Esophagus squamous epithelium (tissue), 4 donors: ENCODE data around the gene EPPIN.
"Not testable (repeated sequence)": the region's sequence is repeated elsewhere in the genome, so short reads cannot be mapped to it uniquely, and the experiment has no call there.

Experiments
- POLR2A ChIP-seq, 4 donors: fragments of 450-650 bp; IDR thresholded peaks; one replicate each; pipeline ENCODE4 v1.6.1; 2017; ENCODE audit warnings: antibody characterized with exemption in 4 of 4, mild to moderate bottlenecking in 4 of 4, moderate library complexity in 3 of 4
- TF ChIP-seq, protein P1 (sequence below), 6 experiments: fragments of 450-650 bp in 4 of 6; fragments of 200-600 bp in 2 of 6; sonication (generic) in 2 of 6; IDR thresholded peaks; one replicate each; pipeline ENCODE4 v1.5.1; 2016 to 2019; ENCODE audit warnings: antibody characterized with exemption in 6 of 6, mild to moderate bottlenecking in 4 of 6, moderate library complexity in 4 of 6

DNA sequence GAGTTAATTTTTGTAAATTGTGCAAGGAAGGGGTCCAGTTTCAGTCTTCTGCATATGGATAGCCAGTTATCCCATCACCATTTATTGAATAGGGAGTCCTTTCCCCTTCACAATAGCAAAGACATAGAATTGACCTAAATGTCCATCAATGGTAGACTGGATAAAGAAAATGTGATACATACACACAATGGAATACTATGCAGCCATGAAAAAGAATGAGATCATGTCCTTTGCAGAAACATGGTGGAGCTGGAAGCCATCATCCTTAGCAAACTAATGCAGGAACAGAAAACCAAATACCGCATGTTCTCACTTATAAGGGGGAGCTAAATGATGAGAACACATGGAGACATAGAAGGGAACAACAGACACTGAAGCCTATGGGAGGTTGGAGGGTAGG lies 22.4 kb upstream of the EPPIN start:
- TF ChIP-seq POLR2A (IDR thresholded peaks at IDR 0.05), result not testable (repeated sequence)
- TF ChIP-seq, protein P1, sequence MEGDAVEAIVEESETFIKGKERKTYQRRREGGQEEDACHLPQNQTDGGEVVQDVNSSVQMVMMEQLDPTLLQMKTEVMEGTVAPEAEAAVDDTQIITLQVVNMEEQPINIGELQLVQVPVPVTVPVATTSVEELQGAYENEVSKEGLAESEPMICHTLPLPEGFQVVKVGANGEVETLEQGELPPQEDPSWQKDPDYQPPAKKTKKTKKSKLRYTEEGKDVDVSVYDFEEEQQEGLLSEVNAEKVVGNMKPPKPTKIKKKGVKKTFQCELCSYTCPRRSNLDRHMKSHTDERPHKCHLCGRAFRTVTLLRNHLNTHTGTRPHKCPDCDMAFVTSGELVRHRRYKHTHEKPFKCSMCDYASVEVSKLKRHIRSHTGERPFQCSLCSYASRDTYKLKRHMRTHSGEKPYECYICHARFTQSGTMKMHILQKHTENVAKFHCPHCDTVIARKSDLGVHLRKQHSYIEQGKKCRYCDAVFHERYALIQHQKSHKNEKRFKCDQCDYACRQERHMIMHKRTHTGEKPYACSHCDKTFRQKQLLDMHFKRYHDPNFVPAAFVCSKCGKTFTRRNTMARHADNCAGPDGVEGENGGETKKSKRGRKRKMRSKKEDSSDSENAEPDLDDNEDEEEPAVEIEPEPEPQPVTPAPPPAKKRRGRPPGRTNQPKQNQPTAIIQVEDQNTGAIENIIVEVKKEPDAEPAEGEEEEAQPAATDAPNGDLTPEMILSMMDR (IDR thresholded peaks at IDR 0.05), result not testable (repeated sequence)
